Fibroblast of the conjunctiva (primary cell): ENCODE measurements around the gene GABRR1.

Source experiments
- DNase-seq: peaks from one replicate; pipeline ENCODE4 v3.0.0-alpha.2; 2010; ENCODE audit warnings: low read depth

The GABRR1 gene

GRCh38 chr6:89215391-89215790 lies 1.8 kb downstream of the GABRR1 start:
- DNase-seq = no peak

DNA sequence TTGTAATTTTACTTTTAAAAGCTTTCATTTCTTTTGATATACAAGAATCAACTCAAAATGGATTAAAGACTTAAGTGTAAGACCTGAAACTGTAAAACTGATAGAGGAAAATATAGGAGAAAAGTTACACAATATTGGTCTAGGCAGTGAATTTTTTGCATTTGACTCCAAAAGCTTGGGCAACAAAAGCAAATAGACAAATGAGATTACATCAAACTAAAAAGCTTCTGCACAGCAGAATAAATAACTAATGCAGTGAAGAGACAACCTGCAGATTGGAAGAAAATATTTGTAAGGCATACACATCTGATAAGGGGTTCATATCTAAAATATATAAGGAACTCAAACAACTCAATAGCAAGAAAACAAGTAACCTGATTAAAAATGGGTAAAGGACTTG lies 3.0 kb downstream of the GABRR1 start:
- no peak for DNase-seq

DNA sequence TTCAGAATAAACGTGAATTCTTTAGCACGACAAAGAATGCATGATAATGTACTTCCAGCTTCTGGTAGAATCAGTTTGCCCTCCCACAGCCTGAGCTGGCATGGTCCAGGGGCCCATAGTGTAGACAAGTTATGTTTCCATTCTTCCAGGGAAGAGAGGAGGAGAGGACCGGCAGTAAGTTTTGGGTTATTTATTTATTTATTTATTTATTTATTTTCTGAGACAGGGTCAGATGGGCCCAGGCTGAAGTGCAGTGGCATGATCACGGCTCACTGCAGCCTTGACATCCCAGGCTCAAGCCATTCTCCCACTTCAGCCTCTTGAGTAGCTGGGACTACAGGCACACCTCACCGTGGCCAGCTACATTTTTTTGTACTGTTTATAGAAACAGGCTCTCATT lies 4.7 kb downstream of the GABRR1 start:
- no peak for DNase-seq

- DNase-seq = no peak
These were observed 7.7 kb downstream of the GABRR1 start for GRCh38 chr6:89209457-89209856.

DNA sequence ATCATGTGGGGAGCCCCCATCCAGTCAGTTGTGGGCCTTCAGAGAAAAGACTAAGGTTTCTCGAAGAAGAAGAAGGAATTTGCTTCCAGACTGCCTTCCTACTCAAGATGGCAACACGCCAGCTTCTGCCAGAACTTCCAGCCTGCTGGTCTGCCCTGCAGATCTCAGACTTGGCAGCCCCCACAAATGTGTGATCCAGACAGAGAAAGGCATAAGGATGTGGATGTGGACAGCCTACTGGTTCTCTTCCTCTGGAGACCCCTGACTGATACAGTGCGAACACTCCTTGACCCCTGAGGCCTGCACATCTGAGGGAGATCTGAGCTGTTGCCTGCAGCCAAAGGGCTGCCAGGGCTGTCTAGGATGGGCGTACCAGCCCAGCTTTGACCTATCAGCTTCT lies 8.6 kb downstream of the GABRR1 start:
- no peak for DNase-seq

GRCh38 chr6:89205819-89206218 lies 11.3 kb downstream of the GABRR1 start:
- no peak for DNase-seq

DNA sequence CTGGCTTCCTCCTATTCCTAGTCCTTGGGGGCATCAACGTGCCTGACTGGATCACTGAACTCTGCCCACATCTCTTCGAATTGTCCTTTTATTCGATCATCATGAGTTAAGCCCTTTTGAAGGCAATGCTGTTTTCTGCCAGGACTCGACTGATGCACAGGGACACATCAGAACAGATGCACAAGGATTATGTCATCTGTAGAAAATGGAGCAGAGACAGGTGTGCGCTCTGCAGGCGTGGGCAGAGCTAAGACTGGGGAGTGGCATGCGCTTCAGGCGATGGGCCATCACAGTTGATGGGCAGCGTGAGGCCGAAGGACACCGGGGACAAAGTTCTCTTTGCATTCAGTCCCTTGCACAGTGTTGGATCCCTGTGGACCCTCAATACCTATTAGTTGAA lies 13.1 kb downstream of the GABRR1 start:
- DNase-seq = no peak

DNA sequence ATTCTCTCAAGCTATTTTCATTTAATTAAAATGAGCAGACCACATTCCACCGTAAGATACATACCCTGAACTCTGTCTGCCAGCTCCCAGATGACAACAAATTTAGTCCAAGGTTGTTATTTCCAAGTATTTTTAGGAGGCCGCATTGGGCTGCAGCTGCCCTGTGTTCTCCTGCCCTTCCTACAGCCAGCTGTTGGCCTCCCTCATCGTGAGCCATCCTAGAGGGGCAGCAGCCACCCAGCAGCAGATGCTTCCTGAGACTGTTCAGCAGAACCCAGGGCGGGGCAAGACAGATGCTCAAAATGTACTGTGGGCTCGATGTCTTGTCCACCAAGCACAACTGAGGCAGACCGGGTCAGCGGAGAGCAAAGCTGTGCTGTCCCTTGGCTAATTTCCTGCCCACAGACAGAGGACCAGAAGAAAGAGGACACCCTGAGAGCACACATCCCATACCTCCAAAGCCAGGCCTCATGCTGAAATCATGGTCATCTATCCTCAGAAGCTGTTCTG lies 16.4 kb downstream of the GABRR1 start:
- no peak for DNase-seq

GRCh38 chr6:89199579-89199978 lies 17.6 kb downstream of the GABRR1 start:
- no peak for DNase-seq

DNA sequence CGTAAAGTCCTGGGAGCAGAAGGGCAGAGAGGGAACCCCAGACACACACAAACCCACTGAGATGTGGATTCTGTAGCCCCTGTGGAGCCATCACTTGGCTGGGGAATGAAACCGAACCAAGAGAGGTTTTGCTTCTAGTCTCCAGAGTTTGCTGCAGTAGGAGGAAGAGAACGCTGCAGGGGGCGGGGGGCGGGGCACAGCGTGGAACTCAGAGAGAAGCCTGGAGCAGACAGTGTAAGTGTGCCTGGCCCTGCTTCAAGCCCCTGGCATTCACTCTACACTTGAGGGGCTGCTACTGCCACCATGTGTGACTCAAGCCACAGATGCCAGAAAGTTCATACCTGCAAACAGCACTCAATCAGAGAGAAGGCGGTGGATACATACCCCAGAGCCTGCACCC lies 18.9 kb downstream of the GABRR1 start:
- DNase-seq = no peak

- no peak for DNase-seq
These were observed 20.0 kb downstream of the GABRR1 start for GRCh38 chr6:89197141-89197540.

DNA sequence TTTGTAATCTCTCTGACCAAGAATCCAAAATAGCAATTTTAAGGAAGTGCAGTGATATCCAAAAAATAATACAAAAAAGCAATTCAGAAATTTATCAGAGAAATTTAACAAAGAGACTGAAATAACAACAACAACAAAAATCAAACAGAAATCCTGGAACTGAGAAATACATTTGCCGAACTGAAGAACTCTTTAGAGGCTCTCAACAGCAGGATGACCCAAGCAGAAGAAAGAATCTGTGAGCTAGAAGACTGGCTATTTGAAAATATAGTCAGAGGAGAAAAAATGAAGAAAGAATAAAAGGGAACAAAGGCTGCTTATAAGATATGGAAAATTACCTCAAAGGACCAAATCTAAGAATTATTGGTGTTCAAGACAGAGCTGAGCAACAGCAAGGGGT lies 22.6 kb downstream of the GABRR1 start:
- DNase-seq = no peak

- DNase-seq = no peak
These were observed 26.4 kb downstream of the GABRR1 start for GRCh38 chr6:89190741-89191140.

- no peak for DNase-seq
These were observed 29.7 kb downstream of the GABRR1 start for GRCh38 chr6:89187504-89187903.

DNA sequence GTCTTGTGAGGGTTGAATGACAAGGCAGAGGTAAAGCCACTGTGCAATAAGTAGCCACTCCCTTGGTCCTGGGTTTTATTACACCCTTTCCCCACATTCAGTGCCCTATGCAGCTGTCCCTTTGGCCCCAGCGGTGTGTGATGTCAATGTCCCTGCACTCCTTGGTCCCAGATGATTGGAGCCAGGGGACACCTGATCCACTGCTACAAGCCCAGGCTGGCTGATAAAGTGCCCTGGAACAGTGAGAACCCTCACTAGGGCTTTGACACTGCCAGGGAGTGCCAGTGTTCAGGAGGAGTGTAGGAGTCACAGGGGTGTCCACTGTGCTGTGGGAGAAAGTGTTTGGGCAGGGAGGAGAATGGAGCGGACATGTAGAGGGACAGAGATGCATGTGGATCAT lies 30.4 kb downstream of the GABRR1 start:
- no peak for DNase-seq

DNA sequence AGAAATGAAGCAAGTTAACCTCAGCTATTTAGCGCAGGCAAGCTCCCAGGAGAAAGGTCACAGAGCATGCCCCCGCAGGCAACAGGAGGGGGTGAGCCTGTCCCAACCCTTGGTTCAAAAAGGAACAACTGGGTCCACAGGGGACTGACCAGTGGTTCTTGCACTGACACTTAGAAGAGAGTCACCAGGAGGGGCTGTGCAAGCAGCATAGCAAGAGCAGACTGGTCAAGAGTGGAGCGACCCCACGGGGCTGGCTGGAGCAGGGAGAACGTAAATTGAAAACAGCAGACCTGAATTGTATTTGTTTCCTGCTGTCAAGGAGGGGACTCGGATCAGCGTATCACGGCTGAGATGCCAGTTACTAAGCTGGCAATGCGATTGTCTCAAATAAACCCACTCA lies 32.8 kb downstream of the GABRR1 start:
- no peak for DNase-seq

- no peak for DNase-seq
These were observed 33.9 kb downstream of the GABRR1 start for GRCh38 chr6:89183294-89183693.

DNA sequence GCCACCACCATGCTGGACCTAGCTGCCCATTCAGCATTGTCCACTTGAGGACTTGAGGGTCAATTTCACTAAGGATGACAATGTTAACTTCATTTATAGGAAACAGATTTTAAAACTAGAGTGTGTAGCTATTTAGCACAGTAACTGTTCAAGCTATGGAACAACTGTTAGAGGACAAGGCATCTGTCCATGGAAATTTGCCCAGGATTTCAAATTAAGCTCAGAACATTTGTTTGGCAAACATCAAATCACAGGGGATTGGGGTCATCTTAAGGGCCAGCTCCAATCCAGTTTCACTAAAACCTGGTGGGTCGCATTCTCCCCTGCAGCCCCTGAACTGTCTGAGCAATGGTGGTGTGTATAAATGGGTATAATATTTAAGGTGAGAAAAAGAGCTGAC lies 36.2 kb downstream of the GABRR1 start:
- DNase-seq = no peak

GRCh38 chr6:89180112-89180511 lies 37.0 kb downstream of the GABRR1 start:
- DNase-seq = no peak

GRCh38 chr6:89173634-89174033 lies 43.5 kb downstream of the GABRR1 start:
- DNase-seq = no peak

GRCh38 chr6:89172131-89172530 lies 45.0 kb downstream of the GABRR1 start:
- DNase-seq = no peak

DNA sequence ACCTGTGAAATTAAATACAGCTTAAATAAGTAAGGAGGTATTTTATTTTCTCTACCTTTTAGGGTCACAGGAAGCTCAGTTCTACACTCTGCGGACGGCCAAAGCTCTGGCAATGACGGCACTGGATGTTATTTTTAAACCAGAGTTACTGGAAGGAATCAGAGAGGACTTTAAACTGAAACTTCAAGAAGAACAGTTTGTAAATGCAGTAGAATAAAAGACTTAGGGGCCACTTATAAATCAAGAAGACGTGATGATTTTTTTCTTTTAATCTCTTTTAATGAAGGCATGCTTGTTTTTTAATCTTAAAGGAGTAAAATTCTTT lies 55.1 kb downstream of the GABRR1 start:
- DNase-seq = no peak

- DNase-seq = no peak
These were observed 55.7 kb downstream of the GABRR1 start for GRCh38 chr6:89161326-89162046.

- no peak for DNase-seq
These were observed 56.6 kb downstream of the GABRR1 start for GRCh38 chr6:89160331-89161092.
